ENCODE data around the gene ANKMY1. TPM values are rescaled to one million over a fixed set of nuclear protein-coding genes. Genes with fewer than 3 reads are reported as not detected.

Gene ANKMY1
- total and polyA plus RNA-seq, 2 of the 8 experiments (the other 6 are each of a cell fraction or from before 2014, with no cell fraction given): 4.5 to 4.8 TPM

- H4K8ac ChIP-seq (ENCODE audit: extremely low read depth, insufficient read depth, low read length): no peak overlapping the region
- H4K91ac ChIP-seq (replicated peaks; ENCODE audit: insufficient read length, low read length): no peak overlapping the region
- no peak overlapping the region for H2BK20ac ChIP-seq (ENCODE audit: low read length)
- peaks cover 5 to 31% of the 10 kb centered on the region in 2 experiments for H4K20me1 ChIP-seq (replicated peaks in 1 of 2; ENCODE audit: control insufficient read depth in 1 of 2, insufficient read depth in 2 of 2, low read length in 2 of 2)
- H3K4me3 ChIP-seq (ENCODE audit: extremely low read depth in 1 of 4, insufficient read depth in 2 of 4, low read depth in 3 of 4, low read length in 4 of 4): peak overlapping the region; percentile 94 to 97 (median 95); a peak in 6 of 8 replicates
- peaks cover 12% of the 10 kb centered on the region; the same call in 1 of the 2 replicates for H3K23me2 ChIP-seq (ENCODE audit: low read depth, low read length)
- ChIA-PET POLR2A (ENCODE audit: partially characterized antibody) (interaction anchor here (1.3 to 3.2 kb wide), 3 partner anchors 8 to 22 kb away, joined by 4 to 21 read pairs (median 5); no protein-coding TSS in a partner anchor), CTCF (ENCODE audit: partially characterized antibody) (interaction anchor here (0.8 to 5.1 kb wide), 7 partner anchors 8 to 150 kb away, joined by 3 to 37 read pairs (median 8); partner anchors contain the start of gene ANKMY1)
- no peak overlapping the region for H3K23ac ChIP-seq (ENCODE audit: insufficient read length)
- H3K18ac ChIP-seq (ENCODE audit: extremely low read depth, low read length): no peak overlapping the region
- H2BK15ac ChIP-seq (ENCODE audit: low read length): no peak overlapping the region
- DNase-seq (ENCODE audit: low read depth in 1 of 2, low spot score in 2 of 2) (no peak), FAIRE-seq (no peak)
- no peak overlapping the region for H2BK120ac ChIP-seq (replicated peaks; ENCODE audit: low read depth, low read length)
- H3K79me1 ChIP-seq (ENCODE audit: low read depth, low read length): peaks cover 17% of the 10 kb centered on the region
- 91% methylated on average over 10 of the region's 10 CpGs; no CpG with 5 or more reads in 1 of the 2 experiments for WGBS, 2 experiments (ENCODE audit: extremely low coverage in 1 of 2, insufficient coverage in 1 of 2, insufficient read length in 1 of 2, insufficient replicate concordance in 2 of 2, low coverage in 1 of 2, low lambda C conversion rate in 2 of 2, missing lambda C conversion rate in 1 of 2)
- H3K9ac ChIP-seq (replicated peaks in 1 of 4; ENCODE audit: extremely low read depth in 1 of 4, low read depth in 3 of 4, low read length in 3 of 4): no peak overlapping the region
- H2AK5ac ChIP-seq (ENCODE audit: low read depth, low read length): no peak overlapping the region
- H3K4me1 ChIP-seq (replicated peaks in 1 of 4; ENCODE audit: control insufficient read depth in 3 of 4, insufficient read depth in 4 of 4, low read length in 3 of 4): peaks cover 0 to 14% (median 11%) of the 10 kb centered on the region in 4 experiments; a peak in 6 of 7 replicates
- H2BK5ac ChIP-seq (ENCODE audit: low read depth, low read length): no peak overlapping the region
- H3K4me2 ChIP-seq (ENCODE audit: insufficient read depth in 1 of 2, low read depth in 2 of 2, low read length in 2 of 2): peak overlapping the region; percentile 77 to 95
- H3K27me3 ChIP-seq (replicated peaks in 1 of 4; ENCODE audit: control insufficient read depth in 3 of 4, extremely low read depth in 1 of 4, insufficient read depth in 3 of 4, low read length in 3 of 4): no peaks in the 10 kb centered on the region
- no peaks in the 10 kb centered on the region for H3K9me3 ChIP-seq (ENCODE audit: insufficient read depth in 2 of 2, low read depth in 1 of 2, low read length in 1 of 2)
- H3K27ac ChIP-seq (ENCODE audit: low read depth, low read length): no peak overlapping the region
- no peak overlapping the region for H2AFZ ChIP-seq (ENCODE audit: low read length)
- H3K79me2 ChIP-seq (ENCODE audit: control insufficient read depth in 1 of 2, insufficient read depth in 2 of 2, low read length in 2 of 2): peaks cover 4 to 45% of the 10 kb centered on the region in 2 experiments; a peak in 3 of 4 replicates
- no peak overlapping the region for H3K4ac ChIP-seq (replicated peaks; ENCODE audit: insufficient read length, low read depth, low read length)
- H3K56ac ChIP-seq (replicated peaks; ENCODE audit: insufficient read length, low read depth, low read length): no peak overlapping the region
- H2BK12ac ChIP-seq (ENCODE audit: low read depth, low read length): no peak overlapping the region
- no peak overlapping the region for H3K14ac ChIP-seq (ENCODE audit: insufficient read length)
- H3K36me3 ChIP-seq (ENCODE audit: control insufficient read depth in 2 of 4, insufficient read depth in 4 of 4, low read length in 3 of 4): peaks cover 0 to 8% (median 6%) of the 10 kb centered on the region in 4 experiments; a peak in 4 of 8 replicates
- H4K5ac ChIP-seq (ENCODE audit: insufficient read length, low read depth, low read length): no peak overlapping the region
- TF ChIP-seq SIX5 (IDR thresholded peaks at IDR 0.05; ENCODE audit: low read depth, low read length) (no peak), TAF1 (IDR thresholded peaks at IDR 0.05; ENCODE audit: low read depth, low read length) (no peak), EZH2 (IDR thresholded peaks at IDR 0.05; ENCODE audit: low read depth, low read length, severe bottlenecking) (no peak), ASH2L (IDR thresholded peaks at IDR 0.05; ENCODE audit: low read length) (no peak), CTCF (IDR thresholded peaks at IDR 0.05; ENCODE audit: control extremely low read depth in 1 of 3, insufficient read depth in 1 of 3, low read depth in 1 of 3, low read length in 3 of 3) (no peak)
- TF ChIP-seq, protein P1, sequence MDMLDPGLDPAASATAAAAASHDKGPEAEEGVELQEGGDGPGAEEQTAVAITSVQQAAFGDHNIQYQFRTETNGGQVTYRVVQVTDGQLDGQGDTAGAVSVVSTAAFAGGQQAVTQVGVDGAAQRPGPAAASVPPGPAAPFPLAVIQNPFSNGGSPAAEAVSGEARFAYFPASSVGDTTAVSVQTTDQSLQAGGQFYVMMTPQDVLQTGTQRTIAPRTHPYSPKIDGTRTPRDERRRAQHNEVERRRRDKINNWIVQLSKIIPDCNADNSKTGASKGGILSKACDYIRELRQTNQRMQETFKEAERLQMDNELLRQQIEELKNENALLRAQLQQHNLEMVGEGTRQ (IDR thresholded peaks at IDR 0.05; ENCODE audit: low read length): no peak
- TF ChIP-seq, protein P2, sequence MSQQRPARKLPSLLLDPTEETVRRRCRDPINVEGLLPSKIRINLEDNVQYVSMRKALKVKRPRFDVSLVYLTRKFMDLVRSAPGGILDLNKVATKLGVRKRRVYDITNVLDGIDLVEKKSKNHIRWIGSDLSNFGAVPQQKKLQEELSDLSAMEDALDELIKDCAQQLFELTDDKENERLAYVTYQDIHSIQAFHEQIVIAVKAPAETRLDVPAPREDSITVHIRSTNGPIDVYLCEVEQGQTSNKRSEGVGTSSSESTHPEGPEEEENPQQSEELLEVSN (IDR thresholded peaks at IDR 0.05): no peak
Measured at GRCh38 chr2:240588006-240588655, 30.3 kb upstream of the ANKMY1 start.
